Muscle of leg (tissue), 11 donors: ENCODE data around the gene BRAF. TPM values are rescaled to one million over a fixed set of nuclear protein-coding genes. Genes with fewer than 3 reads are reported as not detected.
"Not testable (repeated sequence)": the region's sequence is repeated elsewhere in the genome, so short reads cannot be mapped to it uniquely, and the experiment has no call there.

ENCODE experiments used
- DNase-seq: peaks from one replicate; pipeline ENCODE4 v3.0.0; 2013
- H3K27ac ChIP-seq: one replicate; pipeline ENCODE4 v1.5.1; 2013; ENCODE audit warnings: mild to moderate bottlenecking, low read length, control low read depth
- H3K27me3 ChIP-seq: one replicate; pipeline ENCODE4 v1.6.1; 2013; ENCODE audit warnings: low read length; ENCODE audit not compliant: control insufficient read depth, insufficient read depth
- H3K36me3 ChIP-seq: one replicate; pipeline ENCODE4 v1.6.1; 2013; ENCODE audit warnings: low read length; ENCODE audit not compliant: control insufficient read depth, insufficient read depth
- H3K4me1 ChIP-seq: one replicate; pipeline ENCODE4 v1.6.1; 2013; ENCODE audit warnings: low read length; ENCODE audit not compliant: control insufficient read depth, insufficient read depth
- H3K4me3 ChIP-seq: one replicate; pipeline ENCODE4 v1.5.1; 2013; ENCODE audit warnings: low read length, control low read depth
- H3K9me3 ChIP-seq: replicated peaks from 2 replicates; pipeline ENCODE4 v1.6.1; 2013; ENCODE audit warnings: low read depth, low read length; ENCODE audit not compliant: control insufficient read depth
- WGBS: methylation state at CpG from one replicate; pipeline ENCODE4 v1.1.5; 2013; ENCODE audit warnings: missing lambda C conversion rate; ENCODE audit not compliant: insufficient coverage; 5-methylcytosine and 5-hydroxymethylcytosine counted together
- polyA plus RNA-seq, 8 donors: library from polyadenylated mRNA; unstranded; fragments of 120-200 nt; gene quantifications; one replicate each; pipeline versions ENCODE4 v1.2.1 to v1.2.3, GENCODE V29; 2013; ENCODE audit warnings: inconsistent platforms in 1 of 8, low replicate concordance in 1 of 8; ENCODE audit not compliant: insufficient read length in 8 of 8, insufficient read depth in 1 of 8
- total RNA-seq: library from RNA; stranded (reverse); fragments of 120-200 nt; gene quantifications from one replicate; pipeline ENCODE4 v1.2.4, GENCODE V29; 2013

Gene BRAF
- total and polyA plus RNA-seq, 9 donors, result 9.2 to 19.7 (median 9.5) TPM

DNA sequence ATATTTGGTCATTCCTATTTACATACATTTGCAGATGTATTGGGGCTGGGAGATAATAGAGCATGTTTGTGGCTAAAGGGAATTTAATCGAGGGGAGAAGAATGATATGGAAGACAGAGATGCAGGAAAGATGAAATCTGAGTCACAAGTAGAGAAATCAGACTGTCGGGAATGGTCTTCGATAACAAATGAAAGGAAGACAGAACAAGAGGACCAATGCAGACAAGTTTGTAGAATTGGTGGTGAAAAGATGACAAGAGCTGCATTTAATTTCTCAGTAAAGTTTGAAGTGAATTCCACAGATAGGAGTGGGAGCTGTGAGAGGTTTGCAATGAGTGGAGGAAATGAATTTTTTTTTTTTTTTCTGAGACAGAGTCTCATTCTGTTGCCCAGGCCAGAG lies 60.0 kb downstream of the BRAF start:
- WGBS, result 98% methylated on average over 3 of the region's 3 CpGs
- H3K4me1 ChIP-seq, result no peaks in the 10 kb centered on the region
- DNase-seq, result no peak
- no peaks in the 10 kb centered on the region for H3K36me3 ChIP-seq
- H3K27ac ChIP-seq, result no peak overlapping the region
- H3K27me3 ChIP-seq, result no peaks in the 10 kb centered on the region
- H3K9me3 ChIP-seq, result no peaks in the 10 kb centered on the region
- H3K4me3 ChIP-seq, result no peak overlapping the region

DNA sequence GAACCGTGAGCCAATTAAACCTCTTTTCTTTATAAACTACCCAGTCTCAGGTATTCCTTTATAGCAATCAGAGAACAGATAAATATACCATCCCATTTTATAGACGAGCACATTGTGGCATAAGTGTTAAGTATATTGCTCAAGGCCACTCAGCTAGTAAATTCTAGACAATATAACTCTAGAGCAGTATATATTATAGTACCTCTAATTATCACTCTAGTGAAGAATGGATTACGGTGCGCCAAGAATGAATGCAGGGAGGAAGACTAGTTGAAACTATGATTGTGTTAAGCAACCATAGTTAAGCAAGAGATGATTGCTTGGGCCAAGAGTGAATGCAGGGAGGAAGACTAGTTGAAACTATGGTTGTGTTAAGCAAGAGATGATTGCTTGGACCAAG lies 60.9 kb downstream of the BRAF start:
- H3K27ac ChIP-seq, result no peak overlapping the region
- H3K4me3 ChIP-seq, result no peak overlapping the region
- DNase-seq, result no peak
- no peaks in the 10 kb centered on the region for H3K36me3 ChIP-seq
- no peaks in the 10 kb centered on the region for H3K9me3 ChIP-seq
- WGBS, result 80% methylated on average over 1 of the region's 4 CpGs
- no peaks in the 10 kb centered on the region for H3K27me3 ChIP-seq
- H3K4me1 ChIP-seq, result no peaks in the 10 kb centered on the region

GRCh38 chr7:140863184-140863583 lies 61.5 kb downstream of the BRAF start:
- Histone ChIP-seq H3K4me3 (no peak overlapping the region), H3K4me1 (no peaks in the 10 kb centered on the region), H3K36me3 (no peaks in the 10 kb centered on the region), H3K9me3 (no peaks in the 10 kb centered on the region), H3K27ac (no peak overlapping the region), H3K27me3 (no peaks in the 10 kb centered on the region)
- WGBS, result 100% methylated on average over 1 of the region's 2 CpGs
- DNase-seq, result no peak

- no CpG with 5 or more reads among the region's 2 CpGs for WGBS
- Histone ChIP-seq H3K27ac (no peak overlapping the region), H3K27me3 (no peaks in the 10 kb centered on the region), H3K4me3 (no peak overlapping the region), H3K9me3 (no peaks in the 10 kb centered on the region), H3K36me3 (no peaks in the 10 kb centered on the region), H3K4me1 (no peaks in the 10 kb centered on the region)
- peak; percentile 23 for DNase-seq
Observed at GRCh38 chr7:140857048-140857447, 67.7 kb downstream of the BRAF start.

DNA sequence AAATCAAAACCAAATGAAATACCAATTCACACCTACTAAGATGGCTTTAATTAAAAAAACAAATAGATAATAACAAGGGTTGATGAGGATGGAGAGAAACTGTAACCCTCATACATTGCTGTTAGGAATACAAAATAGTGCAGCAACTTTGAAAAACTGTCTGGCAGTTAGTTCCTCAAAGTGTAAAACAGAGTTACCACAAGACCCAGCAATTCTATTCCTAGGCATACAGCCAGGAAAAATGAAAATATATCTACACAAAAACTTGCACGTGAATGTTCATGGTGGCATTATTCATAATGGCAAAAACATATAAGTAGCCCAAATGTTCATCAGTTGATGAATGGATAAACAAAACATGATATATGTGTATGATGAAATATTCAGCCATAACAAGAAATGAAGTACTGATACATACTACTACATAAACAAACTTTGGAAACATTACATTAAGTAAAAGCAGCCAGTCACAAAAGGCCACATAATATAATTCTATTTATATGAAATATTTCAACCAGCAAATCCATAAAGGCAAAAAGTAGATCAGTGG lies 83.5 kb downstream of the BRAF start:
- DNase-seq, result peak; percentile 12
- Histone ChIP-seq H3K27me3 (no peaks in the 10 kb centered on the region), H3K9me3 (no peaks in the 10 kb centered on the region), H3K4me3 (no peak overlapping the region), H3K4me1 (no peaks in the 10 kb centered on the region), H3K27ac (no peak overlapping the region), H3K36me3 (no peaks in the 10 kb centered on the region)
- no CpG with 5 or more reads among the region's 1 CpG for WGBS

- H3K27me3 ChIP-seq, result no peaks in the 10 kb centered on the region
- no peak for DNase-seq
- WGBS, result no CpG with 5 or more reads among the region's 4 CpGs
- no peaks in the 10 kb centered on the region for H3K4me1 ChIP-seq
- no peaks in the 10 kb centered on the region for H3K9me3 ChIP-seq
- peaks cover 12% of the 10 kb centered on the region for H3K36me3 ChIP-seq
- no peak overlapping the region for H3K4me3 ChIP-seq
- H3K27ac ChIP-seq, result no peak overlapping the region
Observed at GRCh38 chr7:140831724-140832123, 93.0 kb downstream of the BRAF start.

DNA sequence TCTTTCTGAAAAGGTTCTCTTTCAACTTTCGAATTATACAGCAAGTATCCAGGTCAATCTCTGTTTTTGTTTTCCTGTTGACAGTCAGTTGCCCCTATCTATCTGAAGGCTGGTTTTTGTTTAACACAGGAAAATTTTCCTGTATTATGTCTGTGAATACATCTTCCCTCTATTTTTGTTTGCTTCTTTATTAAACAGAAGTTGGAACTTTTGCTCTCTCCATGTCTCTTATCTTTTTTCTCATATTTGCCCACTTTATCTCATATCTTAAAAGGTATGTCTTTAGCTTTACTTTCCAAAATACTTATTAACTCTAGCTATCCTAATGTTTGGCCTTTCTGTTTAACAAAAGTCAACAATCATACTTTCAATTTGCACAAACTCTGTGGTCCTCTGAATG lies 95.0 kb downstream of the BRAF start:
- H3K27me3 ChIP-seq, result no peaks in the 10 kb centered on the region
- no peak overlapping the region for H3K27ac ChIP-seq
- no peak overlapping the region for H3K4me3 ChIP-seq
- WGBS, result no CpG with 5 or more reads among the region's 1 CpG
- DNase-seq, result no peak
- H3K9me3 ChIP-seq, result no peaks in the 10 kb centered on the region
- H3K4me1 ChIP-seq, result no peaks in the 10 kb centered on the region
- H3K36me3 ChIP-seq, result peaks cover 12% of the 10 kb centered on the region

GRCh38 chr7:140828741-140829140 lies 96.0 kb downstream of the BRAF start:
- H3K9me3 ChIP-seq, result no peaks in the 10 kb centered on the region
- no CpG with 5 or more reads among the region's 1 CpG for WGBS
- H3K36me3 ChIP-seq, result peaks cover 8% of the 10 kb centered on the region
- H3K27me3 ChIP-seq, result no peaks in the 10 kb centered on the region
- H3K27ac ChIP-seq, result no peak overlapping the region
- H3K4me3 ChIP-seq, result no peak overlapping the region
- no peaks in the 10 kb centered on the region for H3K4me1 ChIP-seq
- peak; percentile 6 for DNase-seq

GRCh38 chr7:140817383-140817782 lies 107.3 kb downstream of the BRAF start:
- H3K27ac ChIP-seq, DNase-seq, H3K4me1 ChIP-seq, H3K9me3 ChIP-seq, H3K4me3 ChIP-seq, H3K36me3 ChIP-seq, H3K27me3 ChIP-seq: not testable (repeated sequence)

- H3K27ac ChIP-seq, result no peak overlapping the region
- 0% methylated on average over 1 of the region's 5 CpGs for WGBS
- peak; percentile 79 for DNase-seq
Observed at GRCh38 chr7:140810830-140811556, 113.7 kb downstream of the BRAF start.

GRCh38 chr7:140810385-140810784 lies 114.3 kb downstream of the BRAF start:
- H3K4me3 ChIP-seq, result no peak overlapping the region
- no peaks in the 10 kb centered on the region for H3K9me3 ChIP-seq
- no peak overlapping the region for H3K27ac ChIP-seq
- H3K4me1 ChIP-seq, result no peaks in the 10 kb centered on the region
- no peaks in the 10 kb centered on the region for H3K36me3 ChIP-seq
- no peaks in the 10 kb centered on the region for H3K27me3 ChIP-seq
- no peak for DNase-seq
- 92% methylated on average over 4 of the region's 9 CpGs for WGBS

More at GRCh38 chr7:140810830-140811556, 113.7 kb downstream of the BRAF start:
- no peaks in the 10 kb centered on the region for H3K4me1 ChIP-seq
- H3K9me3 ChIP-seq, result no peaks in the 10 kb centered on the region
- no peak overlapping the region for H3K4me3 ChIP-seq
- no peaks in the 10 kb centered on the region for H3K27me3 ChIP-seq
- no peaks in the 10 kb centered on the region for H3K36me3 ChIP-seq
